ENCODE data around the gene MTOR. TPM values are rescaled to one million over a fixed set of nuclear protein-coding genes. Genes with fewer than 3 reads are reported as not detected.

MTOR gene
- total and polyA plus RNA-seq, 2 of the 8 experiments (the other 6 are each of a cell fraction or from before 2014, with no cell fraction given): 44.2 to 76.8 TPM

DNA sequence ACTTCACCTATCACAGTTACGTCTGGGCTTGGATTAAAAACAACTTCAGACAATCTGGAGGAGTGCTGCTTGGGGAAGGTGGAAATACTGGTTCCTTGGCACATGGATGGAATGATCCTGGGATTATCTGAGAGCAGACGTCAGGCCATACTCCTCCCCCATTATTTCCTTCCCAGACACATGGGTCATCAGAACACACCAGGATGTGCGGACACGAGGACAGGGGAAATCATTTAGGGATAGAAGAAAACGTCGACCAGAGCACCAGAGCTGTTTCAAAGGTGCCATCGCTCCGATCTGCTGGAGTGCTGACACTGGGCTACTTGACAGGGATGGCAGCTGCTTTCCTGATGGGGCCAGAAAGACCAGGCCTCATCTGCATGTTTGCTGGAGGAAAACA is 105.0 kb downstream of the MTOR start:
- no peak overlapping the region for H3K14ac ChIP-seq (ENCODE audit: insufficient read length)
- no peaks in the 10 kb centered on the region for H3K27me3 ChIP-seq (replicated peaks in 1 of 4; ENCODE audit: control insufficient read depth in 3 of 4, extremely low read depth in 1 of 4, insufficient read depth in 3 of 4, low read length in 3 of 4)
- H3K36me3 ChIP-seq (ENCODE audit: control insufficient read depth in 2 of 4, insufficient read depth in 4 of 4, low read length in 3 of 4): peaks cover 2 to 16% (median 7%) of the 10 kb centered on the region in 4 experiments; a peak in 6 of 8 replicates
- no peak overlapping the region for H3K18ac ChIP-seq (ENCODE audit: extremely low read depth, low read length)
- no peaks in the 10 kb centered on the region for H3K79me2 ChIP-seq (ENCODE audit: control insufficient read depth in 1 of 2, insufficient read depth in 2 of 2, low read length in 2 of 2)
- H3K4me2 ChIP-seq (ENCODE audit: insufficient read depth in 1 of 2, low read depth in 2 of 2, low read length in 2 of 2): no peak overlapping the region
- DNase-seq (ENCODE audit: low read depth in 1 of 2, low spot score in 2 of 2): no peak
- no peak overlapping the region for H3K23ac ChIP-seq (ENCODE audit: insufficient read length)
- WGBS, 2 experiments (ENCODE audit: extremely low coverage in 1 of 2, insufficient coverage in 1 of 2, insufficient read length in 1 of 2, insufficient replicate concordance in 2 of 2, low coverage in 1 of 2, low lambda C conversion rate in 2 of 2, missing lambda C conversion rate in 1 of 2): 95% methylated on average over 8 of the region's 8 CpGs; no CpG with 5 or more reads in 1 of the 2 experiments
- FAIRE-seq: no peak
- H2BK120ac ChIP-seq (replicated peaks; ENCODE audit: low read depth, low read length): no peak overlapping the region
- no peaks in the 10 kb centered on the region for H3K23me2 ChIP-seq (ENCODE audit: low read depth, low read length)
- CTCF ChIA-PET (ENCODE audit: partially characterized antibody): interaction anchor here (0.9 to 1.0 kb wide), 2 partner anchors 84 to 484 kb away, joined by 3 read pairs; no protein-coding TSS in a partner anchor
- no peak overlapping the region for H3K4me3 ChIP-seq (ENCODE audit: extremely low read depth in 1 of 4, insufficient read depth in 2 of 4, low read depth in 3 of 4, low read length in 4 of 4)
- TF ChIP-seq EZH2 (IDR thresholded peaks at IDR 0.05; ENCODE audit: low read depth, low read length, severe bottlenecking) (no peak), POLR2A (IDR thresholded peaks at IDR 0.05; ENCODE audit: control extremely low read depth in 1 of 2, low read depth in 2 of 2, low read length in 2 of 2) (no peak), TBP (IDR thresholded peaks at IDR 0.05; ENCODE audit: low read depth, low read length) (no peak), SP1 (IDR thresholded peaks at IDR 0.05; ENCODE audit: low read depth, low read length) (no peak), JUND (IDR thresholded peaks at IDR 0.05; ENCODE audit: low read length) (no peak), PHF8 (conservative IDR thresholded peaks at IDR 0.05; ENCODE audit: low read depth, low read length) (no peak), JUN (IDR thresholded peaks at IDR 0.05; ENCODE audit: low read depth, low read length) (no peak), ASH2L (IDR thresholded peaks at IDR 0.05; ENCODE audit: low read length) (no peak), SIN3A (conservative IDR thresholded peaks at IDR 0.05 in 1 of 2, IDR thresholded peaks at IDR 0.05 in 1 of 2; ENCODE audit: low read depth in 1 of 2, low read length in 2 of 2) (no peak), SUZ12 (IDR thresholded peaks at IDR 0.05; ENCODE audit: low read length) (no peak), RXRA (IDR thresholded peaks at IDR 0.05; ENCODE audit: insufficient read depth, low read depth, low read length) (no peak)
- TF ChIP-seq, protein P1, sequence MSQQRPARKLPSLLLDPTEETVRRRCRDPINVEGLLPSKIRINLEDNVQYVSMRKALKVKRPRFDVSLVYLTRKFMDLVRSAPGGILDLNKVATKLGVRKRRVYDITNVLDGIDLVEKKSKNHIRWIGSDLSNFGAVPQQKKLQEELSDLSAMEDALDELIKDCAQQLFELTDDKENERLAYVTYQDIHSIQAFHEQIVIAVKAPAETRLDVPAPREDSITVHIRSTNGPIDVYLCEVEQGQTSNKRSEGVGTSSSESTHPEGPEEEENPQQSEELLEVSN (IDR thresholded peaks at IDR 0.05): no peak
- TF ChIP-seq, protein P2, sequence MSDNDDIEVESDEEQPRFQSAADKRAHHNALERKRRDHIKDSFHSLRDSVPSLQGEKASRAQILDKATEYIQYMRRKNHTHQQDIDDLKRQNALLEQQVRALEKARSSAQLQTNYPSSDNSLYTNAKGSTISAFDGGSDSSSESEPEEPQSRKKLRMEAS (IDR thresholded peaks at IDR 0.05): no peak
- no peak overlapping the region for H3K4ac ChIP-seq (replicated peaks; ENCODE audit: insufficient read length, low read depth, low read length)
- H2AFZ ChIP-seq (ENCODE audit: low read length): no peak overlapping the region
- no peak overlapping the region for H3K56ac ChIP-seq (replicated peaks; ENCODE audit: insufficient read length, low read depth, low read length)
- H2AK5ac ChIP-seq (ENCODE audit: low read depth, low read length): no peak overlapping the region
- H3K79me1 ChIP-seq (ENCODE audit: low read depth, low read length): 0 out of 2 replicates have a peak, but pooled peaks cover 4% of the 10 kb centered on the region
- no peak overlapping the region for H4K5ac ChIP-seq (ENCODE audit: insufficient read length, low read depth, low read length)
- no peak overlapping the region for H4K91ac ChIP-seq (replicated peaks; ENCODE audit: insufficient read length, low read length)
- no peak overlapping the region for H2BK5ac ChIP-seq (ENCODE audit: low read depth, low read length)
- H3K27ac ChIP-seq (ENCODE audit: low read depth, low read length): no peak overlapping the region
- H2BK15ac ChIP-seq (ENCODE audit: low read length): no peak overlapping the region
- H2BK20ac ChIP-seq (ENCODE audit: low read length): no peak overlapping the region
- H3K9me3 ChIP-seq (ENCODE audit: insufficient read depth in 2 of 2, low read depth in 1 of 2, low read length in 1 of 2): no peaks in the 10 kb centered on the region
- H3K4me1 ChIP-seq (replicated peaks in 1 of 4; ENCODE audit: control insufficient read depth in 3 of 4, insufficient read depth in 4 of 4, low read length in 3 of 4): no peaks in the 10 kb centered on the region
- H2BK12ac ChIP-seq (ENCODE audit: low read depth, low read length): no peak overlapping the region
- H4K20me1 ChIP-seq (replicated peaks in 1 of 2; ENCODE audit: control insufficient read depth in 1 of 2, insufficient read depth in 2 of 2, low read length in 2 of 2): no peaks in the 10 kb centered on the region
- POLR2A ChIA-PET (ENCODE audit: partially characterized antibody): interaction anchor here (0.8 kb wide), 1 partner anchor 20 kb away, joined by 3 read pairs; no protein-coding TSS in a partner anchor
- H3K9ac ChIP-seq (replicated peaks in 1 of 4; ENCODE audit: extremely low read depth in 1 of 4, low read depth in 3 of 4, low read length in 3 of 4): 0 out of 7 replicates have a peak overlapping the region, but pooled peaks of 1 of the 4 experiments have one; percentile 1
- H4K8ac ChIP-seq (ENCODE audit: extremely low read depth, insufficient read depth, low read length): no peak overlapping the region

Data from H1 (cell line).